Measurements from ENCODE around the gene KCNA5.

KCNA5 gene

GRCh38 chr12:5016526-5016925, 27.2 kb upstream of the KCNA5 start:
- no peak for TF ChIP-seq CTCF (IDR thresholded peaks at IDR 0.05; ENCODE audit: insufficient read depth, missing control alignments)
- no peak for DNase-seq (ENCODE audit: insufficient read length, low spot score)
- no peak for FAIRE-seq

DNA sequence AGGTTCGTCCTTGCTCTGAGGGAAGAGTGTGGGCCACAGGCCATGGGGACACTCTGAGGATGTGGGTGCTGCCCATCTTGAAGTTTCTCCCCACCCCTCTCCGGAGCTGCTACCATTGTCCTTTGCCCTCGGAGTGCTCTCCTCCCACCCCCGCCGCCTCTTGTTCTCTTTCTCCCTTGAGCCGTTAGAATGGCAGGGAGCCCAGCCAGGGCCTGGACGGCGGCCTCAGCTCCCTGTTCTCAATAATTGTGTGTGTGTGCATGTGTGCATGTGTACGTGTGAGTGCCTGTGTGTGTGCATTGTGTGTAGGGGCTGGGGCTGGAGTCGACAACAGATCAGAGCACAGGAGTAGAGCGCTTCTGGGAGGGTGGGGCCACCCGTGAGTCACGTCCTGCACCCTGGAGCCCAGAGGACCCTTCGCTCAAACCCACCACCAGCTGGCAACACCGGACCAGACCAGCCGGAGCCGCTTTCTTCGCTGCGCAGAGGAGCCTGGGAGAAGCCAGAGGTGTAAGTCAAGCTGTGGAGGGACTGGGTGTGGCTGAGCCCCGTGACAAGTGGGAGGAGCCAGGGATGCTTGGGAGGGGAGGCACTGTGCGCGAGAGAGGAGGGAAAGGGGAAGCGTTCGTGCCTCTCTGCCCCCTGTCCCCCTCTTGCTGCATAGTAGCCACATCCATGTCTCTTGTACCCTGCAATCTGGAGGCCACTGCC, 25.9 kb upstream of the KCNA5 start:
- DNase-seq (ENCODE audit: insufficient read length, low spot score) (no peak), FAIRE-seq (no peak)
- no peak for TF ChIP-seq CTCF (IDR thresholded peaks at IDR 0.05; ENCODE audit: insufficient read depth, missing control alignments)

DNA sequence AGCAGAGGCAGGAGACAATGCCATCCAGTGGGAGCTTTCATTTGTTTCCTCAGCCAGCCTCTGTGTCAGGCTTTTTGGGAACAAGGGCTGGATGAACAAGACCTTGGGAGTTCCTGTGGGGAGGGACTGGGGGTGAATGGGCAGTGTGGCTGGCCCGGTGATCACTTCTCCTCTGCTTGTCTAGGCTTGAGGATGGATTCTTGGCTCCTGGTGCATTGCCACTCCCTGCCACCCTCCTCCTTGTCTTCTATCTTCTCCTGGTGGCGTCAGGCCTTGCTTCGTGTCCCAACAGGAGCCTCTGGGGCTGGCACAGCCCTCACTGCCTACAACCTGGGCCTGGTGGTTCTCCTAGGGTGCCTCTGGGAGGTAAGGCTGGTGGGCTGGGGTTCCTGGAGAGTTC, 25.0 kb upstream of the KCNA5 start:
- DNase-seq (ENCODE audit: insufficient read length, low spot score) (no peak), FAIRE-seq (no peak)
- no peak for TF ChIP-seq CTCF (IDR thresholded peaks at IDR 0.05; ENCODE audit: insufficient read depth, missing control alignments)

DNA sequence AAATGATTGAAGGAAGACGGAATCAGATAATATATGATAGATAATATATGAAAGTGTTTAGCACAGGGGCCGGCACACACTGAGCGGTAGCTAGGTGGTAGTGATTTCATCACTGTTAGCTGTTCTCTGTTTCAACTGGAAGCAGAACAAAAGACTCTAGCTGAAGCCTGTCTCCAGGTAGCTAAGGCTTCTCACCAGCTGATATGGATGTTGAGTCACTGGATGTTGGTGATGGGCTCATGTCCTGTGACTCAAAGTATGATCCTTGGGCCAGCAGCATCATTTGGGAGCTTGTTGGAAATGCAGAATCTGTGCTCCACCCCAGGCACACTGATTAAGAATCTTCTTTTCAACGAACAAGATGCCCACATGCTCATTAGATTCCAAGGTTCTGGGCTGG, 21.7 kb upstream of the KCNA5 start:
- TF ChIP-seq CTCF (IDR thresholded peaks at IDR 0.05; ENCODE audit: insufficient read depth, missing control alignments), result no peak
- no peak for FAIRE-seq
- no peak for DNase-seq (ENCODE audit: insufficient read length, low spot score)

GRCh38 chr12:5022465-5023061, 21.1 kb upstream of the KCNA5 start:
- peak; percentile 72 for DNase-seq (ENCODE audit: insufficient read length, low spot score)
- no peak for FAIRE-seq

GRCh38 chr12:5023842-5024241, 19.8 kb upstream of the KCNA5 start:
- TF ChIP-seq CTCF (IDR thresholded peaks at IDR 0.05; ENCODE audit: insufficient read depth, missing control alignments), result no peak
- no peak for FAIRE-seq
- no peak for DNase-seq (ENCODE audit: insufficient read length, low spot score)

More at GRCh38 chr12:5022465-5023061, 21.1 kb upstream of the KCNA5 start:
- TF ChIP-seq CTCF (IDR thresholded peaks at IDR 0.05; ENCODE audit: insufficient read depth, missing control alignments), result peak; percentile 89

DNA sequence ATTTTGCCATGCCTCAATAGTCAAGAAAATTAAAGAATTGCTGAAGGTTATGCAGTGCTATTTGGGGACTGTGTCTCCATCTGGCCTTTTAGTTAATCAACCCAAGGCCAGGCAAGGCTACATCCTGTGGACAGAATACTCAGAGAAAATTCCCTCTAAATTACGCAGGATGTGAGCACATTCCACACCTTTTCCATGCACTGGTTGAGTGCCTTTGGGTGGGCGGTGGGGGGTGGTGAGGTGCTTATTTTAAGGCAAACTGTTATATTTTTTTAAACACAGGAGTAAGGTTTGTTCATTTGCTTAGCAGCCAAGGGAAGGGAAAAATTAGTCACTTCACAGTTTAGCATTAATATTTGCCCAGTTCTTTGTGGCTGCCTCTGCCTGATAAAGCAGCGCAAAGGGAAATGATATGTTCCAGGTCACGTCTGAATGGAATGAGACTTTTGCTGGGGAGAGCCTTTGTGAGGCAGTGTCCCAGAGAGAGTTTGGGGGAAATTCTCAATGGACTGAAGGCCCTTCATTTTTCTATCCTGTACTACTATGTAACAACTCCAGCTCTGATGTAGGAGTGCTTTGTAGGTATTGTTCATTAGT, 17.2 kb upstream of the KCNA5 start:
- FAIRE-seq, result no peak
- no peak for DNase-seq (ENCODE audit: insufficient read length, low spot score)
- no peak for TF ChIP-seq CTCF (IDR thresholded peaks at IDR 0.05; ENCODE audit: insufficient read depth, missing control alignments)
